NCI-H2029 treated with DMSO at 0.1 percent for 48 hours (cell line): ENCODE measurements around the gene TRIM60.
"Not testable (repeated sequence)": the region's sequence is repeated elsewhere in the genome, so short reads cannot be mapped to it uniquely, and the experiment has no call there.

Source experiments
- DNase-seq: peaks from one replicate; lab custom pipeline; 2025; lab: John Stamatoyannopoulos, UW

TRIM60 gene

DNA sequence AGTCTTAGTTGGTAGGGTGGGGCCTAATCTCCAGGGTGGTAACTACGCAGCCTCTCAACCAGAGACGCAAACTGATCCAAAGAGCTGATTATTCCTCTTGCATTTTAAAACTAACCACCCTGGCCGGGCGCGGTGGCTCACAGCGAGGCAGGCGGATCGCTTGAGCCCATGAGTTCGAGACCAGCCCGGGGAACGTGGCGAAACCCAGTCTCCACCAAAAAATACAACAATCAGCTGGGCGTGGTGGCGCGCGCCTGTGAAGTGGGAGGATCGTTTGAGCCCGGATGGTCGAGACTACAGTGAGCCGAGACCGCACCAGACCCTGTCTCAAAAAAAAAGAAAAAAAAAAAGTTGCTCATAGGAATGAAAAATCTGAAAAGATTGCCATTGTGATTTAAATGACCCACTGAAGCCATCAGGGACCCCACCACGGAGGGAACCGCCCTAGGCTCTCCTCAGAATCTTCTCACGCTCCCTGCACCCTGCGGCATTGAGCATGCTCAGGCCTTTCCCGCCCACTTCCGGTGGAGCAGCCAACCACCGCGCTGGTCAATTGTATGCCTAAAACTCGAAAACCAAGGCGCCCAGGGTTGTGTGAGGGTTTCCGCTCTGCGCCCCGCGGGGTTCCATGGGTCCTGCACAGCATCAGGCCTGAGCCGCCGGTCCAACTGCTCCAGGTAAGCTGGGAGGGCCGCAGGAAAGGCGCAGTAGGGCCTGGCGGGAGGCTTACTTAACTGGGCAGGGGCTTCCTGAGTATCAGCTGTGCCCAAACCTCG, at the start of gene TRIM60:
Gene TRIM60, plus strand, starts transcription at position 564 of the 776 bp plus-strand sequence. CDS start 8,074 bp downstream, outside the sequence.
- DNase-seq = no peak

DNA sequence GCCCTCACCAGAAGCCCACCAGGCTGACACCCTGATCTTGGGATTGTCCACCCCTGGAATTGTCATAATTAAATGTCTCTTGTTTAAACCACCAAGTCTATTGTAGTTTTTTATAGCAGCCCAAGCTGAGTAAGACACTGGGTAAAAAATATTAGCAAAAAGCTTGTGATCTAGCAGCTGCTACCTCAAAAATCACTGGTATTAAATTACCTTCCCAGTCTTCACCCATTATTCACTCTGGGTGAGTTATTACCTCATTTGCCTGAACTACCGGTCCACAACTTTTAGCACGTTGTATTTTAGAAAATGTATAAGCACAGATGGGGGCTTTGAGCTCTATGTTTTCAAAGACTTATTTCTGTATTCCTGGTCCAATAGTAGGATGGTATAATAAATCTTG, 42.3 kb upstream of the TRIM60 start:
- DNase-seq = no peak

DNA sequence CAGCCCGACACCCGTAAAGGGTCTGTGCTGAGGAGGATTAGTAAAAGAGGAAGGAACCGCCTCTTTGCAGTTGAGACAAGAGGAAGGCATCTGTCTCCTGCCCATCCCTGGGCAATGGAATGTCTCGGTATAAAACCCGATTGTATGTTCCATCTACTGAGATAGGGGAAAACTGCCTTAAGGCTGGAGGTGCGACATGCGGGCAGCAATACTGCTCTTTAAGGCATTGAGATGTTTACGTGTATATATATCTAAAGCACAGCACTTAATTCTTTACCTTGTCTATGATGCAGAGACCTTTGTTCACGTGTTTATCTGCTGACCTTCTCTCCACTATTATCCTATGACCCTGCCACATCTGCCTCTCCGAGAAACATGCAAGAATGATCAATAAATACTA, 41.0 kb upstream of the TRIM60 start:
- not testable (repeated sequence) for DNase-seq

DNA sequence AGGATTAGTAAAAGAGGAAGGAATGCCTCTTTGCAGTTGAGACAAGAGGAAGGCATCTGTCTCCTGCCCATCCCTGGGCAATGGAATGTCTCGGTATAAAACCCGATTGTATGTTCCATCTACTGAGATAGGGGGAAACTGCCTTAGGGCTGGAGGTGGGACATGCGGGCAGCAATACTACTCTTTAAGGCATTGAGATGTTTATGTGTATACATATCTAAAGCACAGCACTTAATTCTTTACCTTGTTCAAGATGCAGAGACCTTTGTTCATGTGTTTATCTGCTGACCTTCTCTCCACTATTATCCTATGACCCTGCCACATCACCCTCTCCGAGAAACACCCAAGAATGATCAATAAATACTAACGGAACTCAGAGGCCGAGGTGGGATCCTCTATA, 35.7 kb upstream of the TRIM60 start:
- not testable (repeated sequence) for DNase-seq

DNA sequence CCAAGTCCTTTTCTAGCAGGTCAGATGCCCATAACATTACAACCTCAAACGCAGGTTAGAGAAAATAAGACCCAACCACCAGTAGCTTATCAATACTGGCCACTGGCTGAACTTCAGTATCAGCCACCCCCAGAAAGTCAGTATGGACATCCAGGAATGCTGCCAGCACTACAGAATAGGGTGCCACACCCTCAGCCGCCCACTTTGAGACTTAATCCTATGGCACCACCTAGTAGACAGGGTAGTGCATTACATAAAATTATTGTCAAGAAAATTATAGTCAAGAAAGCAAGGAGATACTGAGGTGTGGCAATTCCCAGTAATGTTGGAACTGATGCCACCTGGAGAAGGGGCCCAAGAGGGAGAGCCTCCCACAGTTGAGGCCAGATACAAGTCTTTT, 34.5 kb upstream of the TRIM60 start:
- DNase-seq = no peak

DNA sequence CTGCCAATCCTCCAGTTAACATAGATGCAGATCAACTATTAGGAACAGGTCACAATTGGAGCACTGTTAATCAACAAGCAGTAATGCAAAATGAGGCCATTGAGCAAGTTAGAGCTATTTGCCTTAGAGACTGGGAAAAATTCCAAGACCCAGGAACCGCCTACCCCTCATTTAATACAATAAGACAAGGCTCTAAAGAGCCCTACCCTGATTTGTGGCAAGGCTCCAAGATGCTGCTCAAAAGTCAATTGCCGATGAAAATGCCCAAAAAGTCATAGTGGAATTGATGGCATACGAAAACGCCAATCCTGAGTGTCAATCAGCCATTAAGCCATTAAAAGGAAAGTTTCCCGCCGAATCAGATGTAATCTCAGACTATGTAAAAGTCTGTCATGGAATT, 33.9 kb upstream of the TRIM60 start:
- DNase-seq = no peak

DNA sequence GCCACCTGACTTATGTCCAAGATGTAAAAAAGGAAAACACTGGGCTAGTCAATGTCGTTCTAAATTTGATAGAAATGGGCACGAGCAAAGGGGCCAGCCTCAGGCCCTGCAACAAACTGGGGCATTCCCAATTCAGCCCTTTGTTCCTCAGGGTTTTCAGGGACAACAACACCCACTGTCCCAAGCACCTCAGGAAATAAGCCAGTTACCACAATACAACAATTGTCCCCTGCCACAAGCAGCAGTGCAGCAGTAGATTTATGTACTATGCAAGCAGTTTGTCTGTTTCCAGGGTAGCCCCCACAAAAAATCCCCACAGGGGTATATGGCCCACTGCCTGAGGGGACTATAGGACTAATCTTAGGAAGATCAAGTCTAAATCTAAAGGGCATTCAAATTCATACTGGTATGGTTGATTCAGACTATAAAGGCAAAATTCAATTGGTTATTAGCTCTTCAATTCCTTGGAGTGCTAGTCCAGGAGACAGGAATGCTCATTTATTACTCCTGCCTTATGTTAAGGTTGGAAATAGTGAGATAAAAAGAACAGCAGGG, 33.2 kb upstream of the TRIM60 start:
- not testable (repeated sequence) for DNase-seq

DNA sequence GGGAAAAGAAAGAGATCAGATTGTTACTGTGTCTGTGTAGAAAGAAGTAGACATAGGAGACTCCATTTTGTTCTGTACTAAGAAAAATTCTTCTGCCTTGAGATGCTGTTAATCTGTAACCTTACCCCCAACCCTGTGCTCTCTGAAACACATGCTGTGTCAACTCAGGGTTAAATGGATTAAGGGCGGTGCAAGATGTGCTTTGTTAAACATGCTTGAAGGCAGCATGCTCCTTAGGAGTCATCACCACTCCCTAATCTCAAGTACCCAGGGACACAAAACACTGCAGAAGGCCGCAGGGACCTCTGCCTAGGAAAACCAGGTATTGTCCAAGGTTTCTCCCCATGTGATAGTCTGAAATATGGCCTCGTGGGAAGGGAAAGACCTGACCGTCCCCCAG, 29.8 kb upstream of the TRIM60 start:
- DNase-seq = not testable (repeated sequence)

DNA sequence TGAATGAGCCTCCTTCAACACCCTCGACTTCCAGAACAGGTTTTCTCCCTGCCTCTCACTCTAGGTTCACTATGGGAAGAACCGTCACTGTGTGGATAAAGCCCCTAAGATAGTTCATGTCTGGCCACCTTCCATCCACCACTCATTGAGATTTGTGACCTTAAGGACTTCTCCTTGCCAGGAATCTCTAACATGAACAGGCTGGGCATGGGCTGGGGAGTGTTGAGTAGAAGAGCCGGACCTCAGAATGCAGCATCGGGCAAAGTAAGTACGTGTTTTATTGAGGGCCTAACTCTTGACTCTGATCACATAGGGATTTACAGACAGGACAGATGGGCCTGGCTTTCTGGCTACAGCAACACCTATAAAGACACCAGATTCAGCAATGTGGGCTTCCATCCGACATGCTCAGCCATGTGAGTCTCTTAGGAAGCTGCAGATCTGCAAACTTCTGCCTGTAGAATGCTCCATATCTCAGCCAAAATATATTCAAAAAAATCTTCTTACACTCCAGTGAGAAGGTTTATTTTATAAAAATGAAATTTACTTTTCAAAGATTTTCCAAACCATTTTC, 26.4 kb upstream of the TRIM60 start:
- DNase-seq = no peak

DNA sequence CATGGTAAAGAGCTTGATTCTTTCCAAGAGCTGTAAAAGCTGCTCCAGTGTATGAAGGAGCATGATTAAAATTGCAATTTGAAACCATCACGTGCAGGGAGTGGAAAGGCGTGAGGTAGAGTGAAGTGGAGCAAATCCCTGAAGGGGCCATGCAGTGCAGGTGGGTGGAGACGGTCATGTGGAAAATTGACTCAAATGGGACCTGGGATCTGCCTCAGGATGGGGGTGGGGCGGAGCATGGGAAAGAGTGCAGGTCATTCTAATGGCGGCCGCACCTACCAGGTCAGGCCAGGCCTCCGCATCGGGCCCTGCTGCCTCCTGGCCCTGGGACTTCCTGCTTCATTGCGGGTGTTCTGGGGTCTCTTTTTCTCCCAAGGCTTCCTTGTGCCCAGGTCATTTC, 25.3 kb upstream of the TRIM60 start:
- DNase-seq = no peak

DNA sequence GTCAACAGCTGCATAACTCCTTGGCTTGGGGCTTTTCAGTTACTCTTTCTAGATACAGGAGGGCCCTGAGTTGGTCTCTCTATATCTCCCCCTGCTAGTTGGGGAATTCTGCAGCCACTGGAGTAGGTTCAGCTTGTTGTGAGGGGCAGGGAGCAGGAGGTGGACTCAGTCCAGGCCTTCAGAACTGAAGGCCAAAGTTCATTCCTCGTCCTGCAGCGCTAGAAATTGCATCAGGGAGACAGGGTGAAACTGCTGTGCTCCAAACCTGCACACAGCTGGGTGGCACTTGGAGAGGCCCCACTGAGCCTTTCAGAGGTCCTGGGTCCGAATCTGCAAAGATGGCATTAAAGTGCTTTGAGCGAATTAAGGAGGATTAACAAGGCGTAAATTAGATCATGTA, 24.9 kb upstream of the TRIM60 start:
- no peak for DNase-seq

DNA sequence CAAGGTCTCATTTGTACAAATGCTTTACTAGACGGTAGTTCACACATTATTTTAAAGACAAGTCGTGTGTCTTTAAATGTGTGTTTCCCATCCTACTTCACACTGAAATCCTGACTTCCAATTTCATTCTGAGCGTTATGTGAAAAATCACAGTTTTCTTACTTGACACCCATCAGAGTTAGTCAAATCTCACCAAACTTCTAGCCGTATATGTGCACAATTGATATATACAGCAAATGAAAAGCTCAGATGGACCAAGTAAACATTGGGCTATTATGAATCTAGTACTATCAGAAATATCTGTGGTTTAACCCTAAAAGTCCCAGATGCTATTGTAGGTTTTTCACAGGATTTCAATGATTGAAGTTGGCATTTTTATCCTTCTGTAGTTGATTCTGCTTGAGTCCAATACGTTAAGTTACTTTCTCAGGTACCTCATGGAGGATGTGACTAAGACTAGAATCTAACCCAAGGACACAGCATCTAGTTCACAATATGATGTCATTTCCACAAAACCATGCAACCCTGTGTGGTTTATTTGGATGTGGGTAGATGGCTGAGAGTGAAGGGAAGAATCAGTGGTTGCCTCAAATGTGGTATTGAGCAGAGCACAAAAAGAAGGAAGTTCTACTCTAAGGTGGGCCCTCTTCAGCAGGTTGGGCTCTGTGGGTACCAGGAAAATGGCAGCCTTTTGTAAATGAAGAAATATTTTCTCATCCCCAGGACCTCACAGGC, 22.1 kb upstream of the TRIM60 start:
- no peak for DNase-seq

DNA sequence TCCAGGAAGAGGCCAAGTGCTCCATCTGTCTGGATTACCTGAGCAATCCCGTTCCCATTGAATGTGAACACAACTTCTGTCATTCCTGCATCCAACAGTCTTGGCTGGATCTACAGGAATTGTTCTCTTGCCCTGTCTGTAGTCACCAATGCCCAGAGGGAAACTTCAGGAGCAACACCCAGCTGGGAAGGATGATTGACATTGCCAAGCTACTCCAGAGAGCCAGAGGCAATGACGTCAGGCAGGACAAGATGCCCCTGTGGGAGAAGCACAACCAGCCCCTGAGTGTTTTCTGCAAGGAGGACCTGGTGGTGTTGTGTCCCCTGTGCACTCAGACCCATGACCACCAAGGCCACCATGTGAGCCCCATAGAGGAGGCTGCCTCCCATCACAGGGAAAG, 21.3 kb upstream of the TRIM60 start:
- DNase-seq = no peak

DNA sequence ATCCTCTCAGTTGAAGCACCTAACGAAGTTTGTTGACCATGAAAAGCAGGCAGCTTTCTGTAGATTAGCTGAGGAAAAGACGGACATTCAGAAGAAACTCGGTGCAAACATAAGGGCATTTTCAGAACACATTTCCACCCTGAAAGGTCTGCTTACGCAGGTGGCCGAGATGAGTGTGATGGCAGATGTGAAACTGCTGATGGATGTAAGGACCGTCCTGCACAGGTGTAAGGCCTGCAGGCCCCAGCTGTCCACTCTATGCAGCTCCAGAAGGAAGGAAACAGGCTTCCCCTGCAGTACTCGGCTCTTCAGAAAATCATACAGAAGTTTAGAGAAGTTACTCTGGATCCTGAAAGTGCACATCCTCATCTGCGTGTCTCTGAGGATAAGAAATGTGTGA, 20.8 kb upstream of the TRIM60 start:
- DNase-seq = no peak

DNA sequence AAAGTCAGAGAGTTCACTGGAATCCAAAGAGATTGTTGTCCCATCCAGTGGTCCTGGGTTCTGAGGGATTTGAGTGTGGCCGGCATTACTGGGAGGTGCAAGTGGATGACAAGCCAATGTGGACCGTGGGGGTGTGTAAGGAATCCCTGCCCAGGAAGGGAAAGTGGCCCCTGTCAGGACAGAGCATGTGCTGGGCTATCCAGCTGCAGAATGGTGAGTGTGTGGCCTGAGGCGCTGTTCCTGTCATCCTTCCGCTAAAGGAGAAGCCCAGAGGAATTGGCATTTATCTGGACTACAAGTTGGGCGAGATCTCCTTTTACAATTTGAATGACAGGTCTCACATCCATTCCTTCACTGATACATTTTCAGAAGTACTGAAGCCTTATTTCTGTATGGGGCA, 20.4 kb upstream of the TRIM60 start:
- no peak for DNase-seq

DNA sequence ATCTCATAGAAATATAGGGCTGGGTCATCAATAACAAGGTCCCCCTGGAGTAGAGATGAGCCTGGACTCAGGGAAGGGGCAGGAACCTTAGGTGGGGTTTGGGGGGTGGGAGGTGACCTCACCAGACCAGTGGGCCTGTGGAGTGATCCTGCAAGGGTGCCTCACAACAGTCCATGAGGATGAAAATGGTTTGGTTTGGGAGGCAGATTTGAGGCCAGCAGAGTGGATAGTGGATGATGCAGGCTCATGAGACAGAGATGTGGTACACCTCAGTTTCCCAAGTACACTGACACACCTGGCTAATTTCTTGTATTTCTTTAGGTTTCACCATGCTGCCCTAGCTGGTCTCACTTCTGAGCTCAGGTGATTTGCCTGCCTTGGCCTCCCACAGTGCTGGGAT, 18.1 kb upstream of the TRIM60 start:
- DNase-seq = no peak

DNA sequence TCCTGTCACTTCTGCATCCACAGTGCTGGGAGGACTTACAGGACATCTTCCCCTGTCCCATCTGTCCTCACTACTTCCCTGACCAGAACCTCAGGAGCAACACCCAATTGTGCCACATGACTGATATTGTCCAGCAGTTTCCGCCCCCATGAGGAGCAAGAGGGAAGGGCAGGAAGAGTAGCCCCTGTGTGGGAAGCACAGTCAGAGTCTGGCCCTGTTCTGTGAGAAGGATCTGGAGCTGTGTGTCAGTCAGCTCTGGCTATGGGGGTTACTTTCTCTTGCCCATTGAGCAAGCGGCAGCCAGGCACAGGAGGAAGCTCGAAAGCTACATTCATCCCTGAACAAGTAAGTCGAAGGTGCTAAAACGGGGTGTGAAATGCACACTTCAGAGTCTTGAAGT, 14.8 kb upstream of the TRIM60 start:
- no peak for DNase-seq

DNA sequence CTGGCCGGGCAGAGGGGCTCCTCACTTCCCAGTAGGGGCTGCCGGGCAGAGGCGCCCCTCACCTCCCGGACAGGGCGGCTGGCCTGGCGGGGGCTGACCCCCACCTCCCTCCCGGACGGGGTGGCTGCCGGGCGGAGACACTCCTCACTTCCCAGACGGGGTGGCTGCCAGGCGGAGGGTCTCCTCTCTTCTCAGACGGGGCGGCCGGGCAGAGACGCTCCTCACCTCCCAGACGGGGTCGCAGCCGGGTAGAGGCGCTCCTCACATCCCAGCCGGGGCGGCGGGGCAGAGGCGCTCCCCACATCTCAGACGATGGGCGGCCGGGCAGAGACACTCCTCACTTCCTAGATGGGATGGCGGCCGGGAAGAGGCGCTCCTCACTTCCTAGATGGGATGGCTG, 11.8 kb upstream of the TRIM60 start:
- DNase-seq = not testable (repeated sequence)

DNA sequence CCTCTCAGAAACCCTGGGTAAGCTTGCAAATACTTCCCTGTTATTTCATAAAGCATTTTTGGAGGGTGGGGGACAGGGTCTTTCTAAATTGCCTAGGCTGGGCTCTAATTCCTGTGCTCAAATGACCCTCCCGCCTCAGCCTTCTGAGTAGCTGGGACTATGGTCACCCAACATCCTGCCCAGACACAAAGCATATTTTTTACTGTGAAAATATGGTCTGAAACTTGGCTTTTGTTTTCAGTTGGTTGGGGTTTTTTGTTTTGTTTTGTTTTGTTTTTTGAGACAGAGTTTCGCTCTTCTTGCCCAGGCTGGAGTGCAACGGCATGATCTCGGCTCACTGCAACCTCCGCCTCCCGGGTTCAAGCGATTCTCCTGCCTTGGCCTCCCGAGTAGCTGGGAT, 6.0 kb upstream of the TRIM60 start:
- not testable (repeated sequence) for DNase-seq

DNA sequence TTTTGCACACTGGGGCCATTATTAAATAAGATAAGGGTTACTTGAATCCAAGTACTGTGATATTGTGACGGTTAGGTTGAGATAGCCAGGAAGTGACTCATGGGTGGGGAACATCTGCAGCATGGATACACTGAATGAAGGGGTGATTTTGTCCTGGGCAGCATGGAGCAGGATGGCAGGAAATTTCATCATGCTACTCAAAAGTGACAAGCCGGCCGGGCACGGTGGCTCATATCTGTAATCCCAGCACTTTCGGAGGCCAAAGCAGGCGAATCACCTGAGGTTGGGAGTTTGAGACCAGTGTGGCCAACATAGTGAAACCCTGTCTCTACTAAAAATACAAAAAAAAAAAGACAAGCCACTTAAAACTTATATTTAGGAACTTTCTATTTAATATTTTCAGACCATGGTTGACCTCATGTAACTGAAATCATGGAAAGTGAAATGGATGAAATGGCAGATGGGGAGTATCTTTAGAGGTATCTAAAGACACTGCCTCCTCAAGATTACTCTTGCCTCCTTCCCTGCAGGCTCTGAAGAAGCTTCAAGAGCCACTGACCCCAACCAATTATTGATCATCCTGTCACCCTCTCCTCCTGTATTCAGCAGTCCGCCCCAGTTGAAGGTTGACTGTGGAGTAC, 3.9 kb upstream of the TRIM60 start:
- no peak for DNase-seq

DNA sequence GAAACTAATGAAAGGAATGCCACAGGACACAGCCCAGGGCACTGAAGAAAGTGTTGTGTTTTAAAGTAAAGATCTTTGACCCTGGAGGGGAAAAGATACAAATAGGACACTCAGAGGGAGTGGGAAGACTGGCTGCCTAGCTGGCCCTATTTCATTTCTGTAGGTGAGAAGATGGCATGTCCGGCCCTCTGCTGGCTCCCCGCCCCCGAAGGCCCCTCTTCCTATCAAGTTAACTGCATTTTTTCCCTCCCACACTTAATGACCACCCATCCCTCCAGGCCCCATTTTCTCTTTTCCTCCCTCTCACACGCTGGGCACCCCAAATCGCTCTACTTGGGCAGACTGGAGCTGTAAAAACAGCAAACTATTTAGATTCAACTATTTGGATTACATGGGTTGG, 16.4 kb downstream of the TRIM60 start:
- no peak for DNase-seq

DNA sequence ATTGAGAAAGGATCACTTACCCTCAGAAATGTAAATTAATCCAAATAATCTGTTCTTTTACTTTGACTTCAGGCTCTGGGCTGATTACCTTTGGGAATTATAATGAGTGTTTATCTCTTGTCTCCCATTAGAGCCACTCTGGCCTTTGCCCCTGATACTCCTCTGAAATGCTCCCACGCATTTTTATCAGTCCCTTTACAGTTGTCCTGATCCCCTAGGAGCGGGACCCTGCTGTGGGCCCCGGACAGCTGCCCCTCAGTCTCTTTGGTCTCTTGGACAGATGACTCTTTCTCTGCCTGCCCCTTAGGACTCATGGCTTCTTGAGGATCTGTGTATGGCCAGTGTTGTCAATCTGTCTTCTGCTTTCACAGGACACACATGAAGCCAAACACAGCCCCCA, 20.8 kb downstream of the TRIM60 start:
- DNase-seq = no peak
